Measurements from ENCODE around the gene CCDC142. TPM values are rescaled to one million over a fixed set of nuclear protein-coding genes. Genes with fewer than 3 reads are reported as not detected.

The CCDC142 gene
- polyA plus RNA-seq, 1 of the 3 experiments (the other 2 are of a cell fraction), result 8.7 TPM

DNA sequence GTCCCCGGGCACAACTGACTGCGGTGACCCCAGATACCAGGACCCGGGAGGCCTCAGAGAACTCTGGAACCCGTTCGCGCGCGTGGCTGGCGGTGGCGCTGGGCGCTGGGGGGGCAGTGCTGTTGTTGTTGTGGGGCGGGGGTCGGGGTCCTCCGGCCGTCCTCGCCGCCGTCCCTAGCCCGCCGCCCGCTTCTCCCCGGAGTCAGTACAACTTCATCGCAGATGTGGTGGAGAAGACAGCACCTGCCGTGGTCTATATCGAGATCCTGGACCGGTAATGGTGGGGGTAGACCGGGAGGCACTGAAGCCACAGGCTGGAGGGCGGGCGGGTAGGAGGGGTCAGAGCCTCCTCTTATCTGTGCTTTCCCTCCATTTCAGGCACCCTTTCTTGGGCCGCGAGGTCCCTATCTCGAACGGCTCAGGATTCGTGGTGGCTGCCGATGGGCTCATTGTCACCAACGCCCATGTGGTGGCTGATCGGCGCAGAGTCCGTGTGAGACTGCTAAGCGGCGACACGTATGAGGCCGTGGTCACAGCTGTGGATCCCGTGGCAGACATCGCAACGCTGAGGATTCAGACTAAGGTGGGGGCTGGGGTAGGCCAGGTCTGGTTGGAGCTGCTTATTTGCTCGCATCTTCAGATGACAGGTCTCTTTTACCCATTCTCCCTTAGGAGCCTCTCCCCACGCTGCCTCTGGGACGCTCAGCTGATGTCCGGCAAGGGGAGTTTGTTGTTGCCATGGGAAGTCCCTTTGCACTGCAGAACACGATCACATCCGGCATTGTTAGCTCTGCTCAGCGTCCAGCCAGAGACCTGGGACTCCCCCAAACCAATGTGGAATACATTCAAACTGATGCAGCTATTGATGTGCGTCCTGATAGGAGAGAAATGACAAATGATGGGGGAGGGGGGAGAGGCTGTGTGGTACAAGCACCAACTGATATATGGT is 47.7 kb upstream of the CCDC142 start:
- TF ChIP-seq TCF12 (IDR thresholded peaks at IDR 0.05), result no peak
- no peak for TF ChIP-seq GABPA (IDR thresholded peaks at IDR 0.05; ENCODE audit: low read depth)
- no peak for TF ChIP-seq REST (IDR thresholded peaks at IDR 0.05; ENCODE audit: low read depth, low read length)
- TF ChIP-seq NFIC (IDR thresholded peaks at IDR 0.05; ENCODE audit: borderline replicate concordance), result no peak
- no peak for TF ChIP-seq NRF1 (IDR thresholded peaks at IDR 0.05; ENCODE audit: low read depth, low read length)
- peak; percentile 4 for TF ChIP-seq CHD2 (IDR thresholded peaks at IDR 0.05; ENCODE audit: low read length, partially characterized antibody)
- TF ChIP-seq USF2 (IDR thresholded peaks at IDR 0.05; ENCODE audit: borderline replicate concordance, low read depth, low read length), result no peak
- TF ChIP-seq SIN3A (IDR thresholded peaks at IDR 0.05; ENCODE audit: borderline replicate concordance, low read depth, low read length), result peak; percentile 13; the same call in 1 of the 2 replicates
- TF ChIP-seq JUND (IDR thresholded peaks at IDR 0.05), result no peak
- TF ChIP-seq RCOR1 (IDR thresholded peaks at IDR 0.05; ENCODE audit: low read length), result no peak
- TF ChIP-seq, protein P1, sequence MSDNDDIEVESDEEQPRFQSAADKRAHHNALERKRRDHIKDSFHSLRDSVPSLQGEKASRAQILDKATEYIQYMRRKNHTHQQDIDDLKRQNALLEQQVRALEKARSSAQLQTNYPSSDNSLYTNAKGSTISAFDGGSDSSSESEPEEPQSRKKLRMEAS (IDR thresholded peaks at IDR 0.05; ENCODE audit: low read depth), result peak; percentile 77; the same call in 1 of the 2 replicates
- TF ChIP-seq, protein P2, sequence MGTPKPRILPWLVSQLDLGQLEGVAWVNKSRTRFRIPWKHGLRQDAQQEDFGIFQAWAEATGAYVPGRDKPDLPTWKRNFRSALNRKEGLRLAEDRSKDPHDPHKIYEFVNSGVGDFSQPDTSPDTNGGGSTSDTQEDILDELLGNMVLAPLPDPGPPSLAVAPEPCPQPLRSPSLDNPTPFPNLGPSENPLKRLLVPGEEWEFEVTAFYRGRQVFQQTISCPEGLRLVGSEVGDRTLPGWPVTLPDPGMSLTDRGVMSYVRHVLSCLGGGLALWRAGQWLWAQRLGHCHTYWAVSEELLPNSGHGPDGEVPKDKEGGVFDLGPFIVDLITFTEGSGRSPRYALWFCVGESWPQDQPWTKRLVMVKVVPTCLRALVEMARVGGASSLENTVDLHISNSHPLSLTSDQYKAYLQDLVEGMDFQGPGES (IDR thresholded peaks at IDR 0.05; ENCODE audit: low read depth, low read length), result no peak
- no peak for TF ChIP-seq POLR2AphosphoS5 (IDR thresholded peaks at IDR 0.05; ENCODE audit: low read depth, low read length)
- no peak for TF ChIP-seq SMC3 (IDR thresholded peaks at IDR 0.05; ENCODE audit: low read depth, low read length)
- TF ChIP-seq, protein P3, sequence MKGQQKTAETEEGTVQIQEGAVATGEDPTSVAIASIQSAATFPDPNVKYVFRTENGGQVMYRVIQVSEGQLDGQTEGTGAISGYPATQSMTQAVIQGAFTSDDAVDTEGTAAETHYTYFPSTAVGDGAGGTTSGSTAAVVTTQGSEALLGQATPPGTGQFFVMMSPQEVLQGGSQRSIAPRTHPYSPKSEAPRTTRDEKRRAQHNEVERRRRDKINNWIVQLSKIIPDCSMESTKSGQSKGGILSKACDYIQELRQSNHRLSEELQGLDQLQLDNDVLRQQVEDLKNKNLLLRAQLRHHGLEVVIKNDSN (IDR thresholded peaks at IDR 0.05; ENCODE audit: borderline replicate concordance, low read depth), result no peak
- no peak for TF ChIP-seq FOSL2 (IDR thresholded peaks at IDR 0.05; ENCODE audit: borderline replicate concordance, low read depth)
- no peak for TF ChIP-seq FOXM1 (IDR thresholded peaks at IDR 0.05; ENCODE audit: low read depth)
- TF ChIP-seq RFX5 (IDR thresholded peaks at IDR 0.05; ENCODE audit: low read length), result no peak
- no peak for TF ChIP-seq RXRA (IDR thresholded peaks at IDR 0.05; ENCODE audit: borderline replicate concordance, low read depth)
- TF ChIP-seq MXI1 (IDR thresholded peaks at IDR 0.05; ENCODE audit: low read depth, low read length), result peak; percentile 81
- no peak for TF ChIP-seq ZBTB33 (IDR thresholded peaks at IDR 0.05; ENCODE audit: borderline replicate concordance, low read depth)
- TF ChIP-seq FOXJ3 (CRISPR knock-in tag; IDR thresholded peaks at IDR 0.05), result no peak
- ChIA-PET CTCF (interaction anchor here (0.9 to 7.8 kb wide), 11 partner anchors 12 to 108 kb away, joined by 3 to 102 read pairs (median 12); partner anchors contain the start of genes CCDC142, LBX2, MRPL53 and PCGF1), POLR2A (interaction anchor here (0.7 to 2.9 kb wide), 15 partner anchors 9 to 139 kb away, joined by 3 to 13 read pairs (median 5); partner anchors contain the start of genes CCDC142, INO80B, MRPL53 and PCGF1)
- Histone ChIP-seq H3K4me2 (peak overlapping the region; percentile 85), H3K79me2 (ENCODE audit: insufficient read depth) (peaks cover 45% of the 10 kb centered on the region), H3K27ac (ENCODE audit: low read depth in 2 of 2, low read length in 1 of 2) (peak overlapping the region; percentile 52 to 87), H3K36me3 (replicated peaks in 1 of 2; ENCODE audit: control insufficient read depth in 1 of 2, insufficient read depth in 2 of 2, low read length in 1 of 2) (peaks cover 32 to 51% of the 10 kb centered on the region in 2 experiments), H3K4me3 (ENCODE audit: low read depth in 2 of 2, low read length in 1 of 2) (peak overlapping the region; percentile 83 to 99), H3F3A (replicated peaks; ENCODE audit: insufficient read depth) (peaks cover 18% of the 10 kb centered on the region), H3K27me3 (ENCODE audit: insufficient read depth) (no peaks in the 10 kb centered on the region), H3K9me3 (no peaks in the 10 kb centered on the region), H2AFZ (ENCODE audit: low read depth) (peak overlapping the region; percentile 83), H3K4me1 (ENCODE audit: control insufficient read depth in 1 of 2, insufficient read depth in 2 of 2, low read depth in 1 of 2, low read length in 1 of 2) (peaks cover 13 to 24% of the 10 kb centered on the region in 2 experiments), H4K20me1 (ENCODE audit: insufficient read depth) (no peaks in the 10 kb centered on the region), H3K9ac (peak overlapping the region; percentile 88), H3K9me2 (no peaks in the 10 kb centered on the region)
- peak; percentile 77 for DNase-seq
- WGBS (ENCODE audit: low lambda C conversion rate), result 10% methylated on average over 26 of the region's 54 CpGs

All from SK-N-SH (cell line).